HG02852 (cell line): ENCODE data around the gene MS4A6A.
"Not testable (repeated sequence)": the region's sequence is repeated elsewhere in the genome, so short reads cannot be mapped to it uniquely, and the experiment has no call there.

ENCODE experiments used
- ATAC-seq: cut with Tn5 transposase; IDR thresholded peaks from one replicate; pipeline ENCODE4 v1.9.1; 2021; ENCODE audit warnings: mild to moderate bottlenecking, moderate library complexity; ENCODE audit not compliant: unreplicated experiment

The MS4A6A gene

DNA sequence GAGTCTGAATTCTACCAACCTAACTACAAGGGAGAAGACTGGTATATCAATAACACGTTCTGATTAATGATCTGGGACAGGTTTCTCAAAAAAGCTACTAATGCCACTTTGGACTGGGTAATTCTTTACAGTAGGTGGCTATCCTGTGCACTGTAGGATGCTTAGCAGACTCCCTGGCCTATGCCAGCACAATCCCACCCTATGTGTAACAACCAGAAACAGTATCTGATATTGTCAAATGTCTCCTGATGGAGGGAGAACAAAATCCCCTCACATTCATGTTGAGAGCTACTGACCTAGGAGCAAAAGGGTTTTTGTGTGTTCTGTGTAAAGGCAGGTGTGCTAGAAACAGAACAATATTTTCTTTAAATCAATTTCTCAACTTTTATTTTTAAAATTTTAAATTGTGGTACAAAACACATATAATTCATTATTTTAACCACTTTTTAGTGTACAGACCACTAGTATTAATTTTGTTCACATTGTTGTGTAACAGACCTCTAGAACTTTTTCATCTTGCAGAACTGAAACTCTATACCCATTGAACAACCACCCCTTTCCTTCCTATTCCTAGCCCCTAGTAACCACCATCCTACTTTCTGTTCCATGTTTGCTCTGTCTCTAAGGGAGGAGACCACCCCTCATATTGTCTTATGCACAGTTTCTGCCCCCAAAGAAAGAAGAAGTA is 2.1 kb upstream of the MS4A6A start:
- ATAC-seq: no peak

DNA sequence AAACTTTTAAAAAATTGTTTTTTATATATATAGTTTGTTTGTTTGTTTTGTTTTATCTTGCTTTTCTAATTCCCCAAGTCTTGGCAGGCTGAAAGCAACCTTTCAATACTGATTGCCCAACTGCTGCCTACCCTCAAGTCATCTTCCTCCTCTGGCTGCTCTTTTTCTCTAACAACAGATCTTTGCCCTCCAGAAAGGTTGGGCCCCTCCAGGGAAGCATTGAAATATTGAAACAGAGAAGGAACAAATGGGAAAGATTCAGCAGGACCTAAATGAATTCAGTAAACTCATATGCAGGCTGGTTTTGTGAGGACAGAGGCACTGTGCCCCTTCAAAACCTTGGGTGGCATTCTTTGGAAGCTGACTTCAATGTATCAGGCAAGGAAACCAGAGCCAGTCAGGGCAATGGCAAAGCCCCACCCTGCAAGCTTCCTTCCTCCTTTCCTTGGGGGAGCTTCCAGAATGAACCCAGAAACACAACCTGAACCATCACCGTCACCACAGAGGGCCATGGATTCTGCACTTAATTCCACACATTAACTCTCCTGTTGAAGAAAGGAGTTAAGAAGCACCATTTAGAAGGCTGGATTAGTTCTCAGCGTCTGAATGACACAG is 815 bp upstream of the MS4A6A start:
- ATAC-seq: no peak

DNA sequence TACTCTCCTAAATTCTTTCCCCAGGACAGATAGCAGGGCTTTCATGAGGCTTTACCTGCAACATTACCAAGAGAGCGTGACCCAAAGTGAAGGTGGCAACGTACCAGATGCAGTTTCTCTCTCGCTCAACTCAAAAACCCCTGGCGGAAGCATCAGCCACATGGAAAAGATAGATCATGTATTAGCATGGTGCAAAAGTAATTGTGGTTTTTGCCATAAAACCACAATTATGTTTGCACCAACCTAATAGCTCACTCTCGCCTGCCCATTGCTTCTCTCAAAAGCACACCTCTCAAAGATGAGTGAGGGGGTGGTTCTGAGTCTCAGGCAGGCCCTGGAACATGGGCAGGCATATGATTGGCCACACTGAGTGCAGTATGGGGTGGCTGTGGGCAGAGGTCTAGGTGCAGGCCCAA is 7.0 kb downstream of the MS4A6A start:
- ATAC-seq: no peak

DNA sequence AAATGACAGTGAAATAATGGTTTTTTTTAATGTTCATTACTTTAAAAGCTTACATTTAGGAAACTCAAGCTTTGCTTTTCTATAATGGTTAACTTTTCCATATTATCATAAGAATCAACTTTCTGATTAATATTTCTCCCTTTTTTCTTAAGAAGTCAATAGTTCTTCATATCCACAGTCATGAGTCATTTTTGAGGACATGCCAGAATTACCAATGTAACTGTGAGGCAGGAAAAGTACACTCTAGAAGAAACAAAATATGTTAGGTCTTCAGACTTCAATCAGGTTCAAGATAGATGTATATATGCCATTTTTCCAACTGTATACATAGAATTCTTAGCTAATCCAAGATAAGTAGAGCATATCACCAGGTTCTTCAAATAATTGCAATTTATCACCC is 10.9 kb downstream of the MS4A6A start:
- no peak for ATAC-seq

DNA sequence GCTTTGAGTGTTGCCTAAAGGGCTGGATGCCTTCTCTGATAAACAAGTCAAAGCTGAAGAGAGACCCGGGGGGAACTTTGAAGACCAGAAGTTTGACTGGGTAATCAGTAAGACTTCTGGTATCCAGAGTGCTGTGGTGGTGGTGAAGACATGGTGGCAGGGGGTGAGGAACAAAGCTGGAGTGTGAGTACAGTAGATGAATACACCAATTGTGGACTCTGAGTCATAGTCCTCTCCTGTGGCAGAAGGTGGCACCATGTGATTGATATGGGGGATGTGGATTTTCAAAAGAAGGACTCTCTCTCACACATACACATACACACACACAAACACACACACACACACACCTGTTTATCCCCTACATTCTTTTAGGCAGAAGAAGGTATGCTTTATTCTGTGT is 12.3 kb downstream of the MS4A6A start:
- no peak for ATAC-seq

DNA sequence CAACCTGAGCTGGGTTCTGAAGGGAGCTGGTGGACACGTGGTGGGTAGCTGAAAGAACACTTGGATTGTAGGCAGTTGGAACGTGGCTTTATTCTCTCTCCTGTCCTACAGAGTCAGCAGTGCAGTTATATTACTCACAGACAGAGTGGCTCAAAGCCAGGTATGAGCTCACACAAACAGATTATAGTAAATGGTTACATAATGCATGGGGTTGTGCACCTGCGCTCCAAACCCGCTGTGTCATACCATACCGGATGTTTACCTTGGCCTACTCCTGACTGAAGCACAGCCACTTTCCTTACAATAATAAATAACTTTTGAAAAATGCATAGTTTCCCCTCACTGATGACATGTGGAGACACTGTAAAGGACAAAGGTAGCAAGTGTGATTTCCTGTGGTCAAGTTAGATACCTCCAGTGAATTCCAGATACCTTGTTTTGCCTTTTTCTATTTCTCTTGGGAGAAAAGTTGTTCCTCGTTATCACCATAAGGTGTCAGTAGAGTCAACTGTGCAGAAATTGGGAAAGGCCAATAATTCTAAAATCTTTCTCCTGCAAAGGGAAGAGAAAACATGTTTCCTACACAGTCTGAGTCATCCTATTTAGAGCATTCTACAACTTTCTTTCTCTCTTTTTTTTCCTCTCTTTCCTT is 13.5 kb downstream of the MS4A6A start:
- ATAC-seq: no peak

DNA sequence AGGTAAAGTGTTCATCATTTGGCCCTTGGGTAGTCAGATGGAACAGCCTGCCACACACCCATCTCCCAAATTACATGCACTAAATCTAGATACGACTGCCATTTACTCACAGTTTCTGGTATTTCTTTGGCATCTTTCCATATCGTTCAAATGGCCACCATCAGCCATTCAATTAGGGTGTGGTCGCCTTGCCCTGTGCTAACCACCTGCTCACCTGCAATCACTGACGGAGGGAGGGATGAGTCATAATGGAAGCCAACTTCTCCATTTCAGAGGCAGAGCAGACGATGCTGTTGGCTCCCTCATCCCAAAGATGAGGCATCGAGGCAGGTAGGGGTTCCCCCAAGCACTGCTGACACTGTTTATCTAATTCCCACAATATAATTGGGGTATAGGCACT is 14.6 kb downstream of the MS4A6A start:
- no peak for ATAC-seq

DNA sequence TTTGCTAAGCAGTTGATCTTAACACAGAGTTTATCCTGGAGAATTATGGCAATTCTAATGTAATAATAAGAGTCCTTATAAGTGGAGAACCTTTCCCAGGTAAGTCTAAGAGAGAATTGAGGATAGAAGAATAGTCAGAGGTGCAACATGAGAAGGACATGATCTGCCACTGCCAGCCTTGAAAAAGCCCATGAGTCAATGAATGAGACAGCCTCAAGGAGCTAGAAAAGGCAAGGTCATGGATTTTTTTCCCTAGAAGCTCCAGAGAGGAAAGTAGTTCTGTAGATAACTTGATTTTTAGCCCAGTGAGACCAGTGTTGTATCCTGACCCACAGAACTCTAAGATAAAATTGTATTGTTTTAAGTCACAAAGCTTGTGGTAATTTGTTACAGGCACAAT is 16.9 kb downstream of the MS4A6A start:
- ATAC-seq: no peak

DNA sequence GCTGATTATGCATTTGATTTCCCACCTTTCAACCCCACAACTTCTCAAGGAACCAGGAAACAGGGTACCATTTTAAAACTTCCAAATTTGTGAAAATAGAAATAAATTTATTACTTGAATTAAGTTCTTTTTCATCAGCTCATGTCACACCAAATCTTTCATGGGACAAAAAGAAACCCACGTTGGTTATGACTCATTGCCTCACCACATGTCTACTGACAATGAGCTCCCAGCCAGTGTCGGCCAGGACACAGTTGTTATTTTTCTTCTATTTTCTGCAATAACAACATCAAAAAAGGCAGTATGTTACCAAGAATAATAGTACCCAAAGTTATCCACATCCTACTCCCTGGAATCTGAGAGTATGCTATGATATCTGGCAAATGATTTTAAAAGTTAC is 17.3 kb downstream of the MS4A6A start:
- no peak for ATAC-seq

DNA sequence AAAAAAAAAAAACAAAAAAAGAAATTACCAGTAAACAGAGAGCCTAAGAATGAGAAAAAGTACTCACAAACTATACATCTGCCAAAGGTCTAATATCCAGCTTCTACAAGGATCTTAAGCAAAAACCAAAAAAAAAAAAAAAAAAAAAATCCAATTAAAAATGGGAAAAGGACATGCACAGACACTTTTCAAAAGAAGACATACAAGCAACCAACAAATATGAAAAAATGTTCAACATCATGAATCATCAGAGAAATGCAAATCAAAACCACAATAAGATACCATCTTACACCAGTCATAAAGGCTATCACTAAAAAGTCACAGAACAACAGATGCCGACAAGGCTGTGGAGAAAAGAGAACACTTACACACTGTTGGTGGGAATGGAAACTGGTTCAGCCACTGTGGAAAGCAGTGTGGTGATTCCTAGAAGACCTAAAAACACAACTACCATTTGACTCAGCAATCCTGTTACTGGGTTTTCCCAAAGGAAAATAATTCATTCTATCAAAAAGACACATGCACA is 18.3 kb downstream of the MS4A6A start:
- no peak for ATAC-seq

DNA sequence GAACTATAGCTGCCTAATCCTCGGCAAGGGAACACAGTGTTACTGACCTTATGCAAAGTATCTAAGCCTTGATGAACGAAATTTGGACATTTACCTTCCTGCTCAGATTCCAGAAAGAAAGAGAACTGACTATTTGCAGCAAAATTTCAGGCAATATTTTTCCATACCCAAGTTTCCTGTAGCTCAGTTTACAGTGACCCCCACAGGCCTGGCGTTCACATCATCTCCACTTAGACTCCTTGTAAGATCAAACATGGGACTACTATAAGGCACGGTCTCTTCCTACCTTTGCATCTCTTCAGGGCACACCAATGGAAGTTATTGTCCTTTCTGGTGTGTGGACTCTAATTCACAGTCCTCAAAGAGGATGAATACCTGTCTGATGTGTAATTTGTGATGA is 21.1 kb downstream of the MS4A6A start:
- no peak for ATAC-seq

DNA sequence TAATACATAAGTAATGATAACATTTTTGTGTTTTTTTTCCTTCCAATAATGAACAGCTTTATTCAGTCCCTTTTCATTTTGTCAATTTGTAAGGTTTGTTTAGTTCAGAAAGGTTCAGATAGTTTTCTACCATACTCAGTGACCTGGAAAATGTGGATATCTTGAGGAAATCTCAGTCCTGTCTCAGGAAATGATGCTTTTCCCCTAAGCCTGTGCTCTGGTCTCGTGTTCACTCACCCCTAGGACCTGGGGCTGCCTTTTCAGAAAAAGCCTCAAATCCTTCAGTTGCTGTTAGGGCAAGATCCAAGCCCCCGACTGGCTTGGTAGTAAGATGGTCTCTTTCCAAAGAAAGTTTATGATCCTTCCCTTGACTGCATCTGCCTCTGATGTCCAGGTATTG is 21.8 kb downstream of the MS4A6A start:
- ATAC-seq: no peak

DNA sequence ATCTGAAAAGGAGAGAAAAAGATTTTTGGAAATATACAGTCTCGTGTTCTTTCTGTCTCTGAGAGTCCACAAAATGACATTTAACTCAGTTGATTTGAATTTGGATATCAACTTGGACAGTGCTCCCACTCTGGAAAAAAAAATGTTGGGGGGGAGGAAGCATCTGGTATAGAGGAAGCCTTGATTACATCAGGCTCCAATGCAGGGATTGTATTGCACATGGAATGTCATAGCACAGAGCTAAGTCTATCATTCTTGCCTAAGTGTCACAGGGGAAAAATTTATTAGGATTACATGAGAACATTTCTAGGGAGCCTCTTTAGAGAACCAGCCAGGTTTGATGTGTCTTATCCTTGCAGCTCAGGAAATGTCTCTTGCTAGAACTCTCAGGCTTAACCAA is 23.0 kb downstream of the MS4A6A start:
- no peak for ATAC-seq

DNA sequence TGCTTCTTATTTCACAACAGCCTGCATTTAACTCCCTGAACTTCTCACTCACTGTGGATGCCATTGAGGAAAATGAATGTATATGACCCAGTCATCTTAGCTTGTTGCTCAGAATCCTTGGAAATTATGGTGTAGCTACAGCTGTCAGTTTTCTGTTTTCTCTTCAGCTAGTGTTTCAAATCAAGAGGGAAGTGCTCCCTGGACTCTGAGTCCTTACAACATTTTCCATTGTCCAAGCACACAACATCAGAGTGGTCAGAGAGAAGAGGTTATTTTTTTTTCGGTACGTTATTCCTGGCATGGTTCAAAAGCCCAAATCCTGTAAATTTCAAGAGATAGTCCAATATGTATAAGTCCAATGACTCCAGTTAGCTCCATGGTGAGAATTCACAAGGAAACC is 23.6 kb downstream of the MS4A6A start:
- ATAC-seq: no peak

DNA sequence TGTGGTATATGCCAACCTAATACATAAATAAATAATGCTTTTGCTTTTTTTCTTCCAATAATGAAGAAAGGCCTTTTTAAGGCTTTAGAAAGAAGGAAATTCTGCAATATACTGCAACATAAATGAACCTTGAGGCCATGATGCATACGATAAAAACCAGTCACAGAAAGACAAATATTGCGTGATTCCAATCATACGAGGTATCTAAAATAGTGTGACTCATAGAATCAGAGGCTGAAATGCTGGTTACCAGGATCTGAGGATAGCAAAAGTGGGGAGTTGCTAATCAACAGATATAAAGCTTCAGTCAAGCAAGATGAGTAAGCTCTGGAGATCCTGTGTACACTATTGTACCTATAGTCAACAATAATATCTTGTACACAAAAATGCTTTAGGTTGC is 24.2 kb downstream of the MS4A6A start:
- no peak for ATAC-seq

DNA sequence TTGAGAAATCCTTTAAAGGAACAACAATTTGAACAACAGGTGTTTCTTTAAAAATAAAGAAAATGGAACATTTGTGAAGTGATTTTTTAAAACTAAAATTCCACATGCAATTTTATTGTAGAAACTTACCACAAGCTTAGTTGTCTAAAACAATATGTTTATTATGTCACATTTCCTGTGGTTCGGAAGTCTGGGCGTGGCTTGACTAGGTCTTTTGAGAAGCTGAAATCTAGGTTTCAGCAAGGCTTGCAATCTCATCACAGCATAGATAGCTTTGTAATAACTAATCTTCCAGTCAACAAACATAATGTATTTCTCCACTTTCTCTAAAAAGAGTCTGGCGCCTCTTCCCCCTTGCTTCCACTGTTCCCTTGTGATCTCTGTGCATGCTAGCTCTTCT is 27.0 kb downstream of the MS4A6A start:
- no peak for ATAC-seq

DNA sequence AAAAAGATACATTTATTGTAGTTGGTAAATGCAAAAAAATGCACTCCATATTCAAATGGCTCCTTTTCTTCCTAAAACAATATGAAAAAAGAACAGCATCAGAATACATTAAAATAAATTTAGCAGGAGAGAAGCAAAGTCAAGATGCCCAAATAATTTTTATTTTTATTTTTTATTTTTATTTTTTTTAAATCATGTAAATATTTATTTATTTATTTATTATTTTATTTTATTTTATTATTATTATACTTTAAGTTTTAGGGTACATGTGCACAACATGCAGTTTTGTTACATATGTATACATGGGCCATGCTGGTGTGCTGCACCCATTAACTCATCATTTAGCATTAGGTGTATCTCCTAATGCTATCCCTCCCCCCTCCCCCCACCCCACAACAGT is 30.2 kb downstream of the MS4A6A start:
- not testable (repeated sequence) for ATAC-seq

DNA sequence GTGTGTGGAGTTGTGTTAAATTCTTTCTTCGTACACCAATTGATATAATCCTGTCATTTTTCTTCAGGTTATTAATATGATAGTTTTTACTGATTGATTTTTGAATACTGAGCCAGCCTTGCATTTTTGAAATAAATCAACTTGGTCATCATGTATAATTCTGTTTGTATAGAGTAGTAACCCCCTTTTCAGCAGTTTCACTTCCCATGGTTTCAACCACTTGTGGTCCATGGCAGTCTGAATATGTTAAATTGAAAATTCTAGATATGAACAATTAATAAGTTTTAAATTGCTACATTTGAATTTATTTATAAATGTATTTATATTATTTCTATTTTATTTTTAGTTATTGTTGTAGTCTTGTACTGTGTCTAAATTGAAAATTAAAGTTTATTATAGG is 32.6 kb downstream of the MS4A6A start:
- ATAC-seq: no peak

DNA sequence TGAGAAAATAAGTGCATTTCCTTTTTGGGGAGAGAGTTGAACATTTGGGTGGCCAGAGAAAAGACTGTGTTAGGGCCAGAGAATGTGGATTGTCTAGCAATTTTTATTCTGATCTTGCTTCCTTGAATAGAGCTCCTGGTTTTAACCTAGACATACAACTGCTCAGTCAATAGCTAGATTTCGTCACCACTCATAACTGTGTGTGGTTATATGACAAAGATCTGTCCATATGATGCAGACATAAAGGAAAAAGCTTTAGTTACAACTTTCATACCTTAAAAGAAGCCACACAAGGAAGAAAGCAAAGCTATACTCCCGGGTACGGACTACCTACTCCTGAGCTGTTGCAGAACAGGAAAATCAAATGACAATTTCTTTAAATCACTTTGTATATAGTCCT is 37.2 kb downstream of the MS4A6A start:
- no peak for ATAC-seq

DNA sequence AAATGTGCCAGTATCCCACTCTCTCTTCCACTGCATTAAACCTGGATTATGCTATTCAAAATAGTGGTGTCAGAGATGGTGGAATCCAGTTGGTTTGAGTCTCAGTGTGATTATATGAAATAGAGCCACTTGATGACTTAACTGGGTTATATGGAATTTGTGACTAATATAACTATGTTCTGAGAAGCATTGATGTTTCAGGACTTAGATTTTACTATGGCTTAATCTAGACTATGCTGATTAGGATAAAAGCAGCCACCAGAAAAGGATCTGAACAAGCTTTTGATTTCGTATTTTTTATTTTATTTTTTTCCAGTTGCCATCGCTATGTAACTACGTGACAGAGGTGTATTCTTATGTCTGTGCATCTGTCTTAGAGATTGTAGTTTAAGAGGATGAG is 39.1 kb downstream of the MS4A6A start:
- no peak for ATAC-seq

DNA sequence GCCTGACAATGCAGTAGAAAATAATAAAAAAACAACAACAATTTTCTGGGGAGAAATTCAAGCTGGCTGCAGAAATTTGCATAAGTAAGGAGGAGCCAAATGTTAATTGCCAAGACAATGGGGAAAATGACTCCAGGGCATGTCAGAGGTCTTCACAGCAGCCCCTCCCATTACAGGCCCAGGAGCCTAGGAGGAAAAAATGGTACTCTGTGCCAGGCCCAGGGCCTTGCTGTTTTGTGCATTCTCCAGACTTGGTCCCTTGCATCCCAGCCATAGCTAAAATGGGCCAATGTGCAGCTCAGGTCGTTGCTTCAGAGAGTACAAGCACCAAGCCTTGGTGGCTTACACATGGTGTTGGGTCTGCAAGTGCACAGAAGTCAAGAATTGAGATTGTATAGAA is 49.0 kb downstream of the MS4A6A start:
- no peak for ATAC-seq

DNA sequence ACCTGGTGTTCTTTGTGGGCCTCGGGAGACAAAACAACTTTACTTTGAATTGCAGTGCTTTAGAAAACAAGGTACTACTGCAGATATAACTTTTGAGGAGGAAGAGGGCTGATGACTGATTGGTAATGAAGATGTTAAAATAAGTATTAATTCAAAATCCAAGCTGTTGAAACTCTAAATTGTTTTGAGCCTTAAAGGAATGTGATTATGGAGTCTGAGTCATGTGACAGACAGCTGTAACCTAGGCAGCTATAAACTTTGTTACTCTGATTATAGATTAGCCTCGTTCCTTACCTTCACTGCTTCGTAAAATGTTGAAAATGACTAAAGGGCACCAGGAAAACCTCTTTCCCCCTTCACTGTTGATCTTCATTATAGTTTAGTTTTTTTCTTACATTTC is 51.0 kb downstream of the MS4A6A start:
- ATAC-seq: no peak
